SU-DHL-6 (cell line): ENCODE measurements around the gene ABR.

Source experiments
- H2AFZ ChIP-seq: fragments of 200-600 bp; sonication (generic); 2 replicates; pipeline ENCODE4 v1.6.1; 2014; ENCODE audit warnings: low read depth, mild to moderate bottlenecking, moderate library complexity, mixed read lengths, antibody characterized with exemption, low read length; ENCODE audit not compliant: severe bottlenecking
- H3F3A ChIP-seq: fragments of 200-600 bp; shearing (Covaris generic); 2 replicates; pipeline ENCODE4 v1.6.0; 2016; ENCODE audit warnings: antibody characterized with exemption, mild to moderate bottlenecking; ENCODE audit not compliant: insufficient read depth
- H3K27ac ChIP-seq: fragments of 200-600 bp; sonication (generic); 2 replicates; pipeline ENCODE4 v1.5.1; 2016; ENCODE audit warnings: low read depth, mild to moderate bottlenecking, low read length, moderate library complexity, mixed read lengths
- H3K27me3 ChIP-seq: fragments of 200-600 bp; sonication (generic), shearing (Covaris generic); 2 replicates; pipeline ENCODE4 v1.6.0; 2014; ENCODE audit warnings: mild to moderate bottlenecking, low read length
- H3K36me3 ChIP-seq: fragments of 200-600 bp; sonication (generic); 2 replicates; pipeline ENCODE4 v1.6.1; 2014; ENCODE audit warnings: mild to moderate bottlenecking, low read length, mixed read lengths
- H3K4me2 ChIP-seq: fragments of 300-600, 200-600 bp; shearing (Covaris generic), sonication (generic); 2 replicates; pipeline ENCODE4 v1.6.0; 2014; ENCODE audit warnings: low read length, low read depth, mild to moderate bottlenecking; ENCODE audit not compliant: poor library complexity, severe bottlenecking
- H3K4me3 ChIP-seq: fragments of 200-600 bp; sonication (generic); 2 replicates; pipeline ENCODE4 v1.5.1; 2014; ENCODE audit warnings: antibody characterized with exemption, low read length, mild to moderate bottlenecking, mixed read lengths; ENCODE audit not compliant: insufficient read depth, poor library complexity, severe bottlenecking
- H3K79me2 ChIP-seq: fragments of 200-600 bp; sonication (generic); 2 replicates; pipeline ENCODE4 v1.6.1; 2014; ENCODE audit warnings: mild to moderate bottlenecking, low read length, moderate library complexity; ENCODE audit not compliant: insufficient read depth
- H3K9ac ChIP-seq: fragments of 200-600 bp; sonication (generic); 2 replicates; pipeline ENCODE4 v1.7.0; 2014; ENCODE audit warnings: mild to moderate bottlenecking, low read length
- H3K9me2 ChIP-seq: fragments of 200-600 bp; sonication (generic); replicated peaks from 2 replicates; pipeline ENCODE4 v1.6.1; 2014; ENCODE audit warnings: low read length; ENCODE audit not compliant: insufficient read depth
- H3K9me3 ChIP-seq: fragments of 200-600 bp; sonication (generic); 2 replicates; pipeline ENCODE4 v1.6.1; 2014; ENCODE audit warnings: low read length, mixed read lengths; ENCODE audit not compliant: insufficient read depth
- H4K20me1 ChIP-seq: fragments of 200-600 bp; sonication (generic); 2 replicates; pipeline ENCODE4 v1.6.1; 2014; ENCODE audit warnings: low read depth, mild to moderate bottlenecking, antibody characterized with exemption, low read length, moderate library complexity, mixed read lengths
- EZH2phosphoT487 ChIP-seq: fragments of 200-600 bp; sonication (generic), shearing (Covaris generic); conservative IDR thresholded peaks from 2 replicates; pipeline ENCODE4 v1.6.1; 2018; ENCODE audit warnings: mild to moderate bottlenecking, antibody characterized with exemption, low read length, moderate library complexity, mixed read lengths
- TF ChIP-seq, protein P1 (sequence below): fragments of 200-600 bp; sonication (generic); IDR thresholded peaks from one replicate; pipeline ENCODE4 v1.5.1; 2017; ENCODE audit warnings: antibody characterized with exemption, mild to moderate bottlenecking, low read length, moderate library complexity; ENCODE audit not compliant: insufficient read depth, poor library complexity, severe bottlenecking

The ABR gene

DNA sequence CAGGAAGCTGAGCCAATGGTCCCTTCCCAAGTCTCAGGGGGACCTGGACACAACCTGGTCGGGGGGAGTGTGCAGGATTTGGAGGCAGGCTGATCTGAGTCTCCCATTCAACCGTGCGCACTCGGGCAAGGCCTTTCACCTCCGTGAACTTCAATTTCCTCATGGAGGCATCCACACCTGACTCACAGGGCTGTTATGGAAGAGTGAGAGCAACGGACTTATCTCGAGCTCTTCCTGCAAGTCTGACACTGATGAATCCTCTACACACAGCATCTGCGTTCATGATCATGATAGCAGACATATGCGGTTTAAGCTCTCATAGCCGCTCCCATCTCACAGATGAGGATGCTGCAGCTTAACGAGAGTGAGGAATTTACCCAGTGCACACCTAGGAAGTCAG lies 161.2 kb downstream of the ABR start:
- no peaks in the 10 kb centered on the region for H3F3A ChIP-seq
- H2AFZ ChIP-seq = no peak overlapping the region
- no peaks in the 10 kb centered on the region for H4K20me1 ChIP-seq
- H3K9ac ChIP-seq = no peak overlapping the region
- H3K4me3 ChIP-seq = no peak overlapping the region
- H3K36me3 ChIP-seq = no peaks in the 10 kb centered on the region
- H3K27me3 ChIP-seq = no peaks in the 10 kb centered on the region
- no peak overlapping the region for H3K27ac ChIP-seq
- no peak overlapping the region for H3K4me2 ChIP-seq
- H3K9me3 ChIP-seq = no peaks in the 10 kb centered on the region
- H3K79me2 ChIP-seq = no peaks in the 10 kb centered on the region
- H3K9me2 ChIP-seq = no peaks in the 10 kb centered on the region
- no peak for TF ChIP-seq EZH2phosphoT487
- TF ChIP-seq, protein P1, sequence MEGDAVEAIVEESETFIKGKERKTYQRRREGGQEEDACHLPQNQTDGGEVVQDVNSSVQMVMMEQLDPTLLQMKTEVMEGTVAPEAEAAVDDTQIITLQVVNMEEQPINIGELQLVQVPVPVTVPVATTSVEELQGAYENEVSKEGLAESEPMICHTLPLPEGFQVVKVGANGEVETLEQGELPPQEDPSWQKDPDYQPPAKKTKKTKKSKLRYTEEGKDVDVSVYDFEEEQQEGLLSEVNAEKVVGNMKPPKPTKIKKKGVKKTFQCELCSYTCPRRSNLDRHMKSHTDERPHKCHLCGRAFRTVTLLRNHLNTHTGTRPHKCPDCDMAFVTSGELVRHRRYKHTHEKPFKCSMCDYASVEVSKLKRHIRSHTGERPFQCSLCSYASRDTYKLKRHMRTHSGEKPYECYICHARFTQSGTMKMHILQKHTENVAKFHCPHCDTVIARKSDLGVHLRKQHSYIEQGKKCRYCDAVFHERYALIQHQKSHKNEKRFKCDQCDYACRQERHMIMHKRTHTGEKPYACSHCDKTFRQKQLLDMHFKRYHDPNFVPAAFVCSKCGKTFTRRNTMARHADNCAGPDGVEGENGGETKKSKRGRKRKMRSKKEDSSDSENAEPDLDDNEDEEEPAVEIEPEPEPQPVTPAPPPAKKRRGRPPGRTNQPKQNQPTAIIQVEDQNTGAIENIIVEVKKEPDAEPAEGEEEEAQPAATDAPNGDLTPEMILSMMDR = no peak

DNA sequence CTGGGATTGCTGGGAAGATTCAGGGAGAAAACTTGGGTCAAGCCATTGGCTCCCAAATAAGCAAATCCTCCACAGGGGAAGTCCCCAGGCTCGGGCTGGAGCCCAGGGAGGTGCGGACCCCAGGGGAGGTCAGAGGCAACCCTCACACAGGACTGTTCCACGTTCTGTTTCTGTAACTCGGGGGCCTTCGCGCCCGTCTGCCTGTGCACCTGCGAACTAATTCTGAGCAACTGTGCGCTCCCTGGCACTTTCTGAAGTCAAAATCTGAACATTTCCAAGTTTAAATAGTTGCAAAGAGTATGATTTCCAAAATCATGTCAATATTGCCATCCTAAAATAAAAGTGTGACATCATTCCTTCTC lies 166.1 kb downstream of the ABR start:
- Histone ChIP-seq H3K4me2 (no peak overlapping the region), H3K9ac (no peak overlapping the region), H3K4me3 (no peak overlapping the region), H2AFZ (no peak overlapping the region), H4K20me1 (no peaks in the 10 kb centered on the region), H3K27ac (no peak overlapping the region), H3K9me2 (no peaks in the 10 kb centered on the region), H3K79me2 (no peaks in the 10 kb centered on the region), H3F3A (no peaks in the 10 kb centered on the region), H3K36me3 (no peaks in the 10 kb centered on the region), H3K27me3 (no peaks in the 10 kb centered on the region), H3K9me3 (no peaks in the 10 kb centered on the region)
- no peak for TF ChIP-seq EZH2phosphoT487
- TF ChIP-seq, protein P1 = no peak

DNA sequence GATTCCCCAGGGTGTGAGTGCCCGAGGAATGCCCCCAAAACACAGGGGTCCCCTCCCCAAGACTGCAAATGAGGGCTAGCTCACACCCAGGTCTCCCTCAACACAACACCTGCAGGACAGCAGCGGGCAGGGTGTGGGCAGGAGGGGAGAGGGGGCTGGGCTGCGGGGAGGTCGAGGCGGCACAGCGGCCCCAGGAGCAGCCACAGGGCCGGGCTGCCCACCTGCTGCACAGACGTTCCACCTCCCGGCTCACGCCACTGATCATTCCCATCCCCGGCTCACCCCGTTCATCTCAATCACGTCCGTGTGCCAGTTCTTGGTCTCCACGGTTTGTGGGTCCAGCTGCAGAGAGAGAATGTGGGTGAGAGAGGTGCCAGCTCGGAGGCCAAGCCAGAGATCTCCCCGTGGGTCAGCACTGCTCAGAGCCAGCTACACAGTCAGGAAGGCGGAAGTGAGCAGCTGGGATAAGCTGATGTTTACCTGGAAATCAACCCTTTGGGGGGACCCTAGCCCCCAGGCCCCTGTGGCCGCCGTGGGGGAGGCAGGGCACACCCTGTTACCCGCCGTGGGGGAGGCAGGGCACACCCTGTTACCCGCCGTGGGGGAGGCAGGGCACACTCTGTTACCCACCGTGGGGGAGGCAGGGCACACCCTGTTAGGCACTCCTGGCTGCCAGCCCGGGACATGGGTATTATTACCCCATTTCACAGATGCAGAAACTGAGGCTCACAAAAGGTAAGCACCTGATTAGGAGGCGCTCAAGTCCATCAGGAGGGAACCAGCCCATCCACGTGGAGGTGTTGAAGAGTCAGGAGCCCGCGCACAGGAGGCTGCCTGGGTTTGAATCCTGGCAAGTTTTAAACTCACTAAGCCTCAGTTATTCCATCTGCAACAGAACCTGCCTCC lies 166.7 kb downstream of the ABR start:
- Histone ChIP-seq H3F3A (no peaks in the 10 kb centered on the region), H3K9me3 (no peaks in the 10 kb centered on the region), H3K9ac (no peak overlapping the region), H2AFZ (no peak overlapping the region), H3K4me2 (no peak overlapping the region), H3K9me2 (no peaks in the 10 kb centered on the region), H3K79me2 (no peaks in the 10 kb centered on the region), H3K36me3 (no peaks in the 10 kb centered on the region), H4K20me1 (no peaks in the 10 kb centered on the region), H3K27ac (no peak overlapping the region), H3K27me3 (no peaks in the 10 kb centered on the region), H3K4me3 (no peak overlapping the region)
- no peak for TF ChIP-seq EZH2phosphoT487
- TF ChIP-seq, protein P1 = no peak
